GM12873 (cell line): ENCODE data around the gene B3GALT6.

ENCODE experiments used
- CTCF ChIP-seq: IDR thresholded peaks from 2 replicates; pipeline ENCODE4 v1.5.1; 2012; ENCODE audit warnings: low read depth, mild to moderate bottlenecking, moderate library complexity, low read length, control low read depth; ENCODE audit not compliant: insufficient read depth; ENCODE audit errors: missing control alignments

Gene B3GALT6

GRCh38 chr1:1243266-1243660 lies 11.2 kb downstream of the B3GALT6 start:
- TF ChIP-seq CTCF, result no peak

GRCh38 chr1:1243807-1244191 lies 11.8 kb downstream of the B3GALT6 start:
- TF ChIP-seq CTCF, result no peak

GRCh38 chr1:1244192-1244811 lies 12.3 kb downstream of the B3GALT6 start:
- no peak for TF ChIP-seq CTCF

GRCh38 chr1:1245178-1245816 lies 13.3 kb downstream of the B3GALT6 start:
- no peak for TF ChIP-seq CTCF

GRCh38 chr1:1245817-1246576 lies 14.0 kb downstream of the B3GALT6 start:
- no peak for TF ChIP-seq CTCF

- TF ChIP-seq CTCF, result no peak
These were observed 14.7 kb downstream of the B3GALT6 start, which contains the start of gene C1QTNF12 for GRCh38 chr1:1246577-1247340. Gene C1QTNF12 (minus strand): TSS chr1:1246722. CDS start chr1:1246690, 32 bp downstream.
